Body of pancreas (tissue), 4 donors: Measurements from ENCODE around the gene CSNK1G1.

Source experiments
- CTCF ChIP-seq, 7 experiments: fragments of 450-650 bp in 4 of 7; fragments of 200-600 bp in 3 of 7; sonication (generic) in 3 of 7; IDR thresholded peaks; one replicate each; pipeline ENCODE4 v1.5.1; 2016 to 2019; ENCODE audit warnings: antibody characterized with exemption in 7 of 7
- POLR2A ChIP-seq, 3 donors: fragments of 450-650 bp; IDR thresholded peaks; one replicate each; pipeline ENCODE4 v1.6.1; 2016; ENCODE audit warnings: antibody characterized with exemption in 3 of 3, mild to moderate bottlenecking in 2 of 3

DNA sequence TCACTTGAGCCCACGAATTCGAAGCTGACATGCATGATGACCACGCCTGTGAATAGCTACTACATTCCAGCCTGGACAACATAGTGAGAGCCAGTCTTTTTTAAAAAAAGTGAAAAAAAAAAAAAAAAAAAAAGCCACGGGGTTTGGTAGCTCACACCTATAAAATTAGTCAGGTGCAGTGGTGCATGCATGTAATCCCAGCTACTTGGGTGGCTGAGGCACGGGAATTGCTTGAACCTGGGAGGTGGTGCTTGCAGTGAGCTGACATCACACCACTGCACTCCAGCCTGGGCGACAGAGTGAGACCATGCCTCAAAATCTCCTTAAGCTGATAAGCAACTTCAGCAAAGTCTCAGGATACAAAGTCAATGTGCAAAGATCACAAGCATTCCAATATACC is 44.4 kb downstream of the CSNK1G1 start:
- TF ChIP-seq CTCF (IDR thresholded peaks at IDR 0.05) (no peak), POLR2A (IDR thresholded peaks at IDR 0.05) (no peak)
